Activated CD4-positive, alpha-beta T cell treated with anti-CD3 and anti-CD28 coated beads for 36 hours (primary cell): ENCODE measurements around the gene ZNF76. TPM values are rescaled to one million over a fixed set of nuclear protein-coding genes. Genes with fewer than 3 reads are reported as not detected.
"Not testable (repeated sequence)": the region's sequence is repeated elsewhere in the genome, so short reads cannot be mapped to it uniquely, and the experiment has no call there.

Experiments
- ATAC-seq: fragments of 200-7000 bp; cut with Tn5 transposase; one replicate; pipeline ENCODE4 v1.10.0; 2021; ENCODE audit warnings: mild to moderate bottlenecking, moderate library complexity
- CTCF ChIA-PET: fragments of 350-600 bp; sonication (Branson Sonifier 250); formaldehyde crosslinking; loops from one replicate; lab custom pipeline; 2021; ENCODE audit warnings: antibody characterized with exemption; lab: Charles Lee
- POLR2A ChIA-PET: fragments of 350-600 bp; sonication (Branson Sonifier 250); formaldehyde crosslinking; loops from one replicate; lab custom pipeline; 2021; ENCODE audit warnings: antibody characterized with exemption, inconsistent platforms; lab: Charles Lee
- DNase-seq: peaks from one replicate; pipeline ENCODE4 v3.0.0-alpha.2; 2020
- H3K27ac Mint-ChIP-seq: one replicate; pipeline ENCODE4 v1.8.0; 2021; ENCODE audit warnings: mixed read lengths
- H3K27me3 Mint-ChIP-seq: one replicate; pipeline ENCODE4 v1.8.0; 2021; ENCODE audit warnings: mixed read lengths
- H3K36me3 Mint-ChIP-seq: one replicate; pipeline ENCODE4 v1.8.0; 2021; ENCODE audit warnings: low read depth, mixed read lengths
- H3K4me1 Mint-ChIP-seq: one replicate; pipeline ENCODE4 v1.8.0; 2021; ENCODE audit warnings: mixed read lengths
- H3K4me3 Mint-ChIP-seq: one replicate; pipeline ENCODE4 v1.8.0; 2021; ENCODE audit warnings: mild to moderate bottlenecking, moderate library complexity, mixed read lengths
- H3K9me3 Mint-ChIP-seq: one replicate; pipeline ENCODE4 v1.8.0; 2021; ENCODE audit warnings: low read depth, mixed read lengths
- intact Hi-C, 2 experiments: fragments of 100-400 bp; cut with DNase I in 1 of 2; cut with micrococcal nuclease in 1 of 2; formaldehyde crosslinking; loops; one replicate each; pipeline versions ENCODE4 v1.14.2 to v1.15.1; 2022 to 2024; cut with DNase I, micrococcal nuclease
- total RNA-seq, 2 experiments: library from RNA; stranded (reverse); gene quantifications; one replicate each; pipeline ENCODE4 v1.2.3, GENCODE V29; 2021

Gene ZNF76
- total RNA-seq, 2 experiments from 2014 or later, result 35.2 to 40.1 TPM

DNA sequence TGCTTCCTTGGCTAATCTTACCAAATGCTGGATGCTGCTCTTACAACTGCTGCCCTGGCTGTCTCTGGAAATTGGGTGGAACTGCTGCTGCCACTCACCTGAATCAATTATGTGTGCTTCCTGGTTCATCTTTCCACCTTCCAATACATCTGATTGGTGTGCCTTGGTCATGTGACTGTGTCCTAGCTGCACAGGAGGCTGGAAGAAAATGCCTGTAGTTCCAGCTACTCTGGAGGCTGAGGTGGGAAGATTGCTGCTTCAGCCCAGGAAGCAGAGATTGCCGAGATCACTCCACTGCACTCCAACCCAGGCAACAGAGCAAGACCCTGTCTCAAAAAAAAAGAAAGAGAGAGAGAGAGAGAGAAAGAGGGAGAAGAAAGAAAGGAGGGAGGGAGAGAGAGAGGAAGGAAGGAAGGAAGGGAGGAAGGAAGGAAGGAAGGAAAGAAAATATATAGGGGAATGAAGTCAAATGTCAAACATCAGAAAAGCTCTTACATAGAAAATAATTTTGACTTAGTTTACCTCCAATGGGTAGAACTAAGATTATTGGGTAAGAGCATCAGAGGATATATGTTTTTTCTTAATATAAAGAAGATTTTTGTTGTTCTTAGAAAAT is 68.7 kb downstream of the ZNF76 start:
- CTCF ChIA-PET, result interaction anchor here (0.6 to 18.7 kb wide), 20 partner anchors 9 to 121 kb away, joined by 3 to 277 read pairs (median 4); partner anchors contain the start of gene DEF6
- POLR2A ChIA-PET, result interaction anchor here (0.6 to 0.8 kb wide), 3 partner anchors 23 to 30 kb away, joined by 3 to 7 read pairs (median 3); no protein-coding TSS in a partner anchor
- intact Hi-C loops, result no loop called here
- H3K4me3 Mint-ChIP-seq, result no peak overlapping the region
- DNase-seq (no peak), ATAC-seq (no peak)
- H3K27me3 Mint-ChIP-seq, result no peaks in the 10 kb centered on the region
- peaks cover 23% of the 10 kb centered on the region for H3K4me1 Mint-ChIP-seq
- H3K27ac Mint-ChIP-seq, result peak overlapping the region; percentile 67
- H3K36me3 Mint-ChIP-seq, result peaks cover 7% of the 10 kb centered on the region
- no peaks in the 10 kb centered on the region for H3K9me3 Mint-ChIP-seq

DNA sequence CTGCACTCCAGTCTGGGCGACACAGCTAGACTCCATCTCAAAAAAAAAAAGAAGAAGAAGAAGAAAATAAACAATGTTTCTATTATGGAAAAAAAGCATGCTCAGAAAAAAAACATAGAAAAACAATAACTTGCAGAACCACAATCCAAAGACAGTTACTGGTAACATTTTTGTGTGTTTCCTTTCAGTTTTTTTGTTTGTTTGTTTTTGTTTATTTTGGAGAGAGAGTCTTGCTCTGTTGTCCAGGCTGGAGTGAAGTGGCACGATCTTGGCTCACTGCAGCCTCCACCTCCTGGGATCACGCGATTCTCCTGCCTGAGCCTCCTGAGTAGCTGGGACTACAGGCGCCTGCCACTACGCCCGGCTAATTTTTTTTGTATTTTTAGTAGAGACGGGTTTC is 69.4 kb downstream of the ZNF76 start:
- peaks cover 23% of the 10 kb centered on the region for H3K4me1 Mint-ChIP-seq
- H3K27ac Mint-ChIP-seq, H3K4me3 Mint-ChIP-seq, intact Hi-C loops, ATAC-seq, H3K27me3 Mint-ChIP-seq, DNase-seq, H3K36me3 Mint-ChIP-seq, H3K9me3 Mint-ChIP-seq: not testable (repeated sequence)
- POLR2A ChIA-PET, result interaction anchor here (0.6 kb wide), 1 partner anchor 26 kb away, joined by 7 read pairs; no protein-coding TSS in a partner anchor
- CTCF ChIA-PET, result interaction anchor here (0.7 to 18.7 kb wide), 7 partner anchors 16 to 192 kb away, joined by 3 to 277 read pairs (median 5); partner anchors contain the start of gene DEF6

DNA sequence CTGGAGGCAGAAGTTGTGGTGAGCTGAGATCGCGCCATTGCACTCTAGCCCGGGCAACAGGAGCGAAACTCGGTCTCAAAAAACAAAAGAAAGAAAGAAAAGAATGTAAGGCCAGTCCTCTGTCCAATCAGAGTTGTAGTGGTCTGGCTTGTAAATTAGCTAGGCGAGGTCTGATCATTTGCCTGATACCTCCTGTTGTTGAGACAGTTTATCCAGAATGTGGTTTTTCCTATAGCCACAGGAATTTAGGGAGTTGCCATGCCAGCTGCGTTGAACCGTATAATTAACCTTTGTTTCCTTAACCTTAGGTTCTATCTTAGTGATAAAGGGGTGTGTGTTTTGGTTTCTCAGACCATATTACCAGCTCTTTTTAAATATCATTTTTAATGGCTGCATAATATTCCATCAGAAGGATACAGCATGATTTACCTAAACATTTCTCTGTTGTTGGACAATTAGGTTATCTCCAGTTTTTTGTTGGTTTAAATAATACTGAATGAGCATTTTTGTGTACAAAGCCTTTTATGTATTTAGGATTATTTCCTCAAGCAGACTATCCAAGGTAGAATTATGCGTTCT is 71.1 kb downstream of the ZNF76 start:
- Mint-ChIP-seq H3K9me3 (peaks cover 5% of the 10 kb centered on the region), H3K4me1 (peaks cover 23% of the 10 kb centered on the region), H3K36me3 (peaks cover 5% of the 10 kb centered on the region), H3K4me3 (no peak overlapping the region), H3K27me3 (no peaks in the 10 kb centered on the region), H3K27ac (no peak overlapping the region)
- CTCF ChIA-PET, result interaction anchor here (0.6 to 18.7 kb wide), 3 partner anchors 16 to 147 kb away, joined by 3 to 277 read pairs (median 3); partner anchors contain the start of gene DEF6
- DNase-seq, result no peak
- ATAC-seq, result no peak
- intact Hi-C loops, result no loop called here
- POLR2A ChIA-PET, result no interaction called here

DNA sequence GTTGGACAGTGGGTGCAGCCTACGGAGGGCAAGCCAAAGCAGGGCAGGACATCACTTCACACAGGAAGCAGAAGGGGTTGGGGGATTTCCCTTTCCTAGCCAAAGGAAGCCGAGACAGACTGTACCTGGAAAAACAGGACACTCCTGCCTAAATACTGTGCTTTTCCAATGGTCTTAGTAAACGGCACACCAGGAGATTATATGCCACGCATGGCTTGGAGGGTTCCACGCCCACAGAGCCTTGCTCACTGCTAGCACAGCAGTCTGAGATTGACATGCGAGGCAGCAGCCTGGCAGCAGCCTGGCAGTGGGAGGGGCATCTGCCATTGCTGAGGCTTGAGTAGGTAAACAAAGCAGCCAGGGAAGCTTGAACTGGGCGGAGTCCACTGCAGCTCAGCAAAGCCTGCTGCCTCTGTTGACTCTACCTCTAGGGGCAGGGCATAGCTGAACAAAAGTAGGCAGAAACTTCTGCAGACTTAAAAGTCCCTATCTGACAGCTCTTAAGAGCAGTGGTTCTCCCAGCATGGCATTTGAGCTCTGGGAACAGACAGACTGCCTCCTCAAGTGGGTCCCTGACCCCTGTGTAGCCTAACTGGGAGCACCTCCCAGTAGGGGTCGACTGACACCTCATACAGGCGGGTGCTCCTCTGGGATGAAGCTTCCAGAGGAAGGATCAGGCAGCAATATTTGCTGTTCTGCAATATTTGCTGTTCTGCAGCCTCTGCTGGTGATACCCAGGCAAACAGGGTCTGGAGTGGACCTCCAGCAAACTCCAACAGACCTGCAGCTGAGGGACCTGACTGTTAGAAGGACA is 72.7 kb downstream of the ZNF76 start:
- H3K4me3 Mint-ChIP-seq, H3K27me3 Mint-ChIP-seq, H3K27ac Mint-ChIP-seq, H3K36me3 Mint-ChIP-seq, H3K9me3 Mint-ChIP-seq, intact Hi-C loops: not testable (repeated sequence)
- peak; percentile 73 for DNase-seq
- ATAC-seq, result peak; percentile 76
- ChIA-PET CTCF (interaction anchor here (0.7 to 18.7 kb wide), 11 partner anchors 9 to 121 kb away, joined by 3 to 277 read pairs (median 4); partner anchors contain the start of gene DEF6), POLR2A (interaction anchor here (0.9 kb wide), 1 partner anchor 29 kb away, joined by 3 read pairs; no protein-coding TSS in a partner anchor)
- peaks cover 24% of the 10 kb centered on the region for H3K4me1 Mint-ChIP-seq

DNA sequence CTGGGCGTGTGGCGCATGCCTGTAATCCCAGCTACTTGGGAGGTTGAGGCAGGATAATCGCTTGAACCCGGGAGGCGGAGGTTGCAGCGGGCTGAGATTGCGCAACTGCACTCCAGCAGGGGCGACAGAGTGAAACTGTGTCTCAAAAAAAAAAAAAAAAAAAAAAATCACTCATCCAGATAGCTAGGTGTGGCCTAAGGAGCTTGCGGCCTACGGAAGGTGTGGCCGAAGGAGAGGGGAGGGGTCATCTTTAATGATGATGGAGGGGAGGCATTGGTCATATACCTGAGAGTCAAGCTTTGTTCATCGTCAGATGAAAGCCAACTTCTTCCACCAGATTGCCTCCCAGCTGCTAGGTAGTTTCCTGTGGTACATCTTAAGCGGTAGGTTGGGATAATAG is 82.0 kb downstream of the ZNF76 start:
- H3K36me3 Mint-ChIP-seq, result peaks cover 9% of the 10 kb centered on the region
- DNase-seq (no peak), ATAC-seq (no peak)
- CTCF ChIA-PET, result interaction anchor here (0.6 to 10.1 kb wide), 20 partner anchors 9 to 211 kb away, joined by 3 to 181 read pairs (median 4); partner anchors contain the start of genes DEF6, FANCE and RPL10A
- no peaks in the 10 kb centered on the region for H3K9me3 Mint-ChIP-seq
- POLR2A ChIA-PET, result interaction anchor here (0.6 to 1.9 kb wide), 3 partner anchors 108 to 571 kb away, joined by 3 to 7 read pairs (median 6); partner anchors contain the start of gene RPL10A
- no peaks in the 10 kb centered on the region for H3K27me3 Mint-ChIP-seq
- no peak overlapping the region for H3K4me3 Mint-ChIP-seq
- peaks cover 44% of the 10 kb centered on the region for H3K4me1 Mint-ChIP-seq
- intact Hi-C loops, result no loop called here
- no peak overlapping the region for H3K27ac Mint-ChIP-seq

DNA sequence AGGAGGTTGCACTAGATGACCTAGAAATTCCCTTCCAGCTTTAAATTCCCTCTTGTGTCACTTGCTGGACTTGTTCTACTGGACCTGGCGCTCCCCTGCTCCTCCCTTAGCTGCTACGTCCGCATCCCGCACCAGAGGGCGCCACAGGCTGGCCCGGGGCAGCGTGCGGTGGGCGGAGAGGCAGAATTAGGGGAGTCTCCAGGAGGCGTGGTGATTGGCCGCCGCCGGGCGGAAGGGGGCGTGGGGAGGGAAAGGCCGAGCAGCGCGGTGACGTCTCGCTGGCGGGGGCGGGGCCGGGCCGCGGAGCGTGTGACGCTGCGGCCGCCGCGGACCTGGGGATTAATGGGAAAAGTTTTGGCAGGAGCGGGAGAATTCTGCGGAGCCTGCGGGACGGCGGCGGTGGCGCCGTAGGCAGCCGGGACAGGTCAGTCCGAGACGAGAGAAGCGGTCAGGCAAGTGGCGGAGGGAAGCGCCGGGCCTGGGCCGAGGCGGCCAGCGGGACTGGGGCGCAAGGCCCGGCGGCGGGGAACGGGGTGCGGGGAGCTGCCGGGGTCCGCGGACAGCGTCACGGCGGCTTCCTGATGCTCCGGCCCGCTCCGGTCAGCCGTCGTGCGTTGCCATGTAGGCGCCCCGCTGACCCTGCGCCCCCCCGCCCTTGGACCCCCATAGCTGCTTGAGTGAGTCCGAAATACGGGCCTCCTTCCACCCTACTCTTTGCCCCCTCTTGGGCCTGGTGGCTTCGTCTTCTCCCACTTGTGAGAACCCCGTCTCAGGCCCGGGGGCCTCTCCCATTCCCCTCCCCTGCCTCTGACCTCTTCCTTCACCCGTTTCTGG is 82.9 kb downstream of the ZNF76 start, which contains the start of gene PPARD:
PPARD (plus strand) TSS at position 301 of the 834 bp plus-strand sequence. CDS start 68,530 bp downstream, outside the sequence.
- peak within 1 kb of the TSS; percentile 87 for H3K4me3 Mint-ChIP-seq
- DNase-seq, result peak; percentile 99
- no peaks in the 10 kb centered on the region for H3K27me3 Mint-ChIP-seq
- peak within 1 kb of the TSS; percentile 94 for H3K27ac Mint-ChIP-seq
- H3K9me3 Mint-ChIP-seq, result no peaks in the 10 kb centered on the region
- peaks cover 45% of the 10 kb centered on the region for H3K4me1 Mint-ChIP-seq
- ChIA-PET CTCF (interaction anchor here (0.6 to 10.1 kb wide), 22 partner anchors 9 to 1212 kb away, joined by 3 to 181 read pairs (median 4); partner anchors contain the start of genes ARMC12, DEF6, FANCE and RPL10A), POLR2A (interaction anchor here (0.6 to 1.9 kb wide), 4 partner anchors 28 to 570 kb away, joined by 3 to 7 read pairs (median 4); partner anchors contain the start of gene RPL10A)
- ATAC-seq, result peak; percentile 98
- peaks cover 11% of the 10 kb centered on the region for H3K36me3 Mint-ChIP-seq
- intact Hi-C loops, result loop anchor here (1.0 to 2.0 kb wide), 9 partner anchors 28 to 395 kb away; partner anchors contain the start of genes DEF6 (in 2 of the 2), RPL10A (in 2 of the 2), ARMC12 (in 1 of the 2) and TEAD3 (in 1 of the 2)

DNA sequence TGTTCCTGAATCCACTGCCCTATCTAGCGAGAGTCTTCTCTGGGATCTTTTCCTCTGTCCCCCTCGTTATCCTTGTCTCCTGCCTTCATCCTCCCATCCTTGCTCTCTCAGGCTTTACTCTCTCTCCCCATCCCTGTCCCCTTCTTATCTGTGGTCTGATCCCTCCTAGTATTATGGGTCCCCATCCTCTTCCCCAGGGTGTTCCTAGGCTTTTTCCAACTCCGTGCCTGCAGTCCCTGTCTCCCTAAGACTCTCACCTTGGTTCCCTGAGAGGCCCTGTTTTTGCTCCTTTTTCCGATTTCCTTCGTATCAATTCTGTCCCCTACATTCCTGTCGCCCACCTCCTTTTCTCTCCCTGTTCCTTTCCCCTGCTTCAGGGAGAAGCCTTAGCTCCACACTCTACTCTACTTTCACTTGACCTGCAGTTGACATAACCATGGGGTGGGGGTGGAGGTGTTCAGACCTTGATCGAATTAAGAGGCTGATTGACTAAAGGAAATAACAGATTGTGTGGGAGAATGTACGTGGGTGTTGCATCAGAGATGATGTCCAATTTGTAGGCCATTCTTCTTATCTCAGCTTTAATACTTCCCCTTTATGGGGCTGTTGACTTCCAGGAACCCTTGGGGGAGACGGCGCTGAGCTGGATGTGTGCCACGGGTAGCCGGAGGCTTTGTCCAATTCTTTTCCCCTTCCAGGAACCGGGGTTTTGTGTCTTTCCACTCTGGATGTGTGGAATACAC is 83.7 kb downstream of the ZNF76 start:
- peak overlapping the region; percentile 82 for H3K27ac Mint-ChIP-seq
- no peaks in the 10 kb centered on the region for H3K27me3 Mint-ChIP-seq
- intact Hi-C loops, result loop anchor here in 1 of 2 experiments (2.0 kb wide), 2 partner anchors 28 to 210 kb away; no protein-coding TSS in a partner anchor
- ChIA-PET CTCF (interaction anchor here (1.0 to 10.1 kb wide), 12 partner anchors 11 to 209 kb away, joined by 3 to 181 read pairs (median 4); partner anchors contain the start of genes DEF6, FANCE and RPL10A), POLR2A (interaction anchor here (0.6 to 1.9 kb wide), 6 partner anchors 29 to 132 kb away, joined by 3 to 6 read pairs (median 3); partner anchors contain the start of gene RPL10A)
- no peaks in the 10 kb centered on the region for H3K9me3 Mint-ChIP-seq
- H3K4me3 Mint-ChIP-seq, result peak overlapping the region; percentile 87
- ATAC-seq (no peak), DNase-seq (peak; percentile 20)
- peaks cover 14% of the 10 kb centered on the region for H3K36me3 Mint-ChIP-seq
- H3K4me1 Mint-ChIP-seq, result peaks cover 47% of the 10 kb centered on the region

DNA sequence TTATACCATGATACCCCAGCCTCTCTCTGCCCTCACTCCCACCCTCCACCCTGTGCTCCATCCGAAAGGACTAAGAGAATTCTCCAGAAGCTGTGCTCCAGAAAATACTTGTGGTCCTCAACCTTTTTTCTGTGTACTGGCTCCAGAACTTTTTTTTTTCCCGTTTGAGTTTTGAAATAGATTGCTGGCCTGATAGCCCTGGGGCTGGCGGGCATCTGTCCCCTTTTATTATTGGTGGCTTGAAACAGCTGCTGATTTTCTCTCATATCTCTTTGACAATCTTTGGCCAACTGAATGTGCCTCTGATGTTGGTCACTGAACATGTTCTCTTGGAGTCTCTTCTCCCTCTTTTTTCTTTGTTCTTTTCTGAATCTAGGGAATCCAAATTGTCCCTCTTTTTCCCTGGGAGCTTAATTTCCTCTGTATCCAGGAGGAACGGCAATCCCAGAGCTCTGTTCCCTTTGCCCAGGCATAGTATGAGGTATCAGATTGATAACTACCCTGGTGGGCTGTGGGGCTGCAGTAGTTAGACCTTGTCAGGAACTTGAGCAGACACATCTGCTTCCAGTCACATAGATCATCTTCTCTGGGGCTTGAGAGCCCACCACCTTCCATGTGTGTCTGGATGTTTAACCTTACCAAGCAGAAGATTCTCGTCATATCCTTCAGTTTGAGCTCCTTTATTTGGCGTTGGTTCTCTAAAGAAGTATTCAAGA is 84.5 kb downstream of the ZNF76 start:
- H3K4me1 Mint-ChIP-seq, result peaks cover 54% of the 10 kb centered on the region
- ATAC-seq, result no peak
- H3K27ac Mint-ChIP-seq, result peak overlapping the region; percentile 82
- peaks cover 19% of the 10 kb centered on the region for H3K36me3 Mint-ChIP-seq
- no peaks in the 10 kb centered on the region for H3K9me3 Mint-ChIP-seq
- ChIA-PET POLR2A (interaction anchor here (0.5 to 1.0 kb wide), 7 partner anchors 31 to 704 kb away, joined by 3 read pairs; partner anchors contain the start of gene RPL10A), CTCF (interaction anchor here (0.6 to 10.1 kb wide), 15 partner anchors 11 to 208 kb away, joined by 3 to 181 read pairs (median 3); partner anchors contain the start of genes DEF6, FANCE and RPL10A)
- no peaks in the 10 kb centered on the region for H3K27me3 Mint-ChIP-seq
- intact Hi-C loops, result loop anchor here in 1 of 2 experiments (2.0 kb wide), 2 partner anchors 27 to 209 kb away; no protein-coding TSS in a partner anchor
- DNase-seq, result no peak
- peak overlapping the region; percentile 87 for H3K4me3 Mint-ChIP-seq
